Stimulated activated CD8-positive, alpha-beta memory T cell treated with anti-CD3 and anti-CD28 coated beads, Interleukin-7, amount 100 ng/mL, for 48 hours (primary cell): ENCODE data around the gene FAM24B.

Experiments
- DNase-seq, 2 donors: peaks; one replicate each; pipeline ENCODE4 v3.0.0-alpha.2; 2020; ENCODE audit warnings: low read depth in 1 of 2; ENCODE audit errors: extremely low read depth in 1 of 2

Gene FAM24B

GRCh38 chr10:122828716-122829255 lies 50.6 kb downstream of the FAM24B start:
- DNase-seq = no peak

GRCh38 chr10:122827302-122827701 lies 52.1 kb downstream of the FAM24B start:
- DNase-seq = no peak

GRCh38 chr10:122822973-122823690 lies 56.2 kb downstream of the FAM24B start:
- no peak for DNase-seq

GRCh38 chr10:122821808-122822207 lies 57.6 kb downstream of the FAM24B start:
- DNase-seq = no peak

- no peak for DNase-seq
Measured at GRCh38 chr10:122815458-122815857, 63.9 kb downstream of the FAM24B start.

- DNase-seq = no peak
Measured at GRCh38 chr10:122814493-122814892, 64.9 kb downstream of the FAM24B start.

GRCh38 chr10:122812751-122813150 lies 66.6 kb downstream of the FAM24B start:
- no peak for DNase-seq

GRCh38 chr10:122802282-122802681 lies 77.1 kb downstream of the FAM24B start:
- DNase-seq = no peak
